HG03575 (cell line): ENCODE data around the gene PHF11.
"Not testable (repeated sequence)": the region's sequence is repeated elsewhere in the genome, so short reads cannot be mapped to it uniquely, and the experiment has no call there.

Source experiments
- ATAC-seq: cut with Tn5 transposase; IDR thresholded peaks from one replicate; pipeline ENCODE4 v1.9.1; 2021; ENCODE audit not compliant: unreplicated experiment, insufficient number of reproducible peaks, low FRiP score; ENCODE audit errors: extremely low read depth

The PHF11 gene

DNA sequence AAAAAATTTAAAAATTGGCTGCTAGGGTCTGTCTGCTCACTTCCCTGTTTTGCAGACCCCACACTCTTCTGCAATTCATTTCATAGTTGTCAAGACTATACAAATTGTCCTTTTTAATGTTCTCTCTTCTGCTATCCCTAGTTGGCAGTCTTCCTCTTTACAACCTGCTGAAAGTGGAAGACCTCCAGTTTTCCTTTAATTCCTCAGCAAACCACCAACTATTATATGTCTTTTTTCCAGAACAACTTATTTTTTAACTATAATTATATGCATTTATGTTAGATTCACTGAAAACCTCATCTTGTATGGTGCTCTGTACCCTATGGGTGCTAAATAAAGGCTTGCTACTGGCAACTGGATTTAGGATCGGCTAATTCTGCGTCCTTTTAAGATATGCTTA, 1.1 kb upstream of the PHF11 start:
- ATAC-seq: no peak

DNA sequence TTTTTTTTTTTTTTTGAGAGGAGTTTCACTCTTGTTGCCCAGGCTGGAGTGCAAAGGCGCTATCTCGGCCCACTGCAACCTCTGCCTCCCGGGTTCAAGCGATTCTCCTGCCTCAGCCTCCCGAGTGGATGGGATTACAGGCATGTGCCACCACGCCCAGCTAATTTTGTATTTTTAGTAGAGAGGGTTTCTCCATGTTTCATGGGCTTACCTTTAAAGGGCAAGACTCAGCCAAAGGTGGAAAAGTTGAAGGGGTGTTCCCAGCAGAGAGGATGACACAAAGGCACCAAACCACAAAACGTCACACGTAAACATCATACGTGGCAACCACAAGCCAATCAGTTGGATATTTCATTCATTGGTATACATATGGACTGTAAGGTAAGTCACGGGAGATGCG, 1.1 kb downstream of the PHF11 start:
- not testable (repeated sequence) for ATAC-seq

DNA sequence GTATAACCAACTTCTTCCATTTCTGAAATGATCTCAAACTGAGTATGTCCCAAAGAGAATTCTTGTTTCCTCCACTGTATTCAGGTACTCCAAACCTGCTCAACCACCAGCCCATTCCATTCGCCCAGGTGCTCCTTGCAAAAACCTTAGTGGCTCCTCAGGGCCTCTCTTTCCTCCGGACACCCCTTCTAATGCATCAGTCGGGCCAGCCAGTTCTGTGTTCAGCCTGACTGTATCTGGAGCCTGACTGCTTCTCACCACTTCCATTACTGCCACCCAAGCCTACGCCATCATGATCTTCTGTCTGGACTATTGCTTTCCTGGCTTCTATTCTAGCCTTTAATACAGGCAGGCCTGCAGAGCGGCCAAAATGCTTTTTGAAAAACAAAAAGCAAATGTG, 1.5 kb downstream of the PHF11 start:
- no peak for ATAC-seq

DNA sequence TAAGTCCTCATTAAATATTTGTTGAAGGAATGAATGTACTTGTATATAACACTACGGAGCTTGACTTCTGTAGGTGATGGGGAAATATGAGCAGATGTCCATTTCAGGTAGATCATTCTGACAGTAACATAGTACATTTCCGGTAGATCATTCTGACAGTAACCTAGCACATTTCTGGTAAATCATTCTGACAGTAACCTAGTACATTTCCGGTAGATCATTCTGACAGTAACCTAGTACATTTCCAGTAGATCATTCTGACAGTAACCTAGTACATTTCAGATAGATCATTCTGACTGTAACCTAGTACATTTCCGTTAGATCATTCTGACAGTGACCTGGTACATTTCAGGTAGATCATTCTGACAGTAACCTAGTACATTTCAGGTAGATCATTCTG, 2.5 kb downstream of the PHF11 start:
- ATAC-seq: no peak

DNA sequence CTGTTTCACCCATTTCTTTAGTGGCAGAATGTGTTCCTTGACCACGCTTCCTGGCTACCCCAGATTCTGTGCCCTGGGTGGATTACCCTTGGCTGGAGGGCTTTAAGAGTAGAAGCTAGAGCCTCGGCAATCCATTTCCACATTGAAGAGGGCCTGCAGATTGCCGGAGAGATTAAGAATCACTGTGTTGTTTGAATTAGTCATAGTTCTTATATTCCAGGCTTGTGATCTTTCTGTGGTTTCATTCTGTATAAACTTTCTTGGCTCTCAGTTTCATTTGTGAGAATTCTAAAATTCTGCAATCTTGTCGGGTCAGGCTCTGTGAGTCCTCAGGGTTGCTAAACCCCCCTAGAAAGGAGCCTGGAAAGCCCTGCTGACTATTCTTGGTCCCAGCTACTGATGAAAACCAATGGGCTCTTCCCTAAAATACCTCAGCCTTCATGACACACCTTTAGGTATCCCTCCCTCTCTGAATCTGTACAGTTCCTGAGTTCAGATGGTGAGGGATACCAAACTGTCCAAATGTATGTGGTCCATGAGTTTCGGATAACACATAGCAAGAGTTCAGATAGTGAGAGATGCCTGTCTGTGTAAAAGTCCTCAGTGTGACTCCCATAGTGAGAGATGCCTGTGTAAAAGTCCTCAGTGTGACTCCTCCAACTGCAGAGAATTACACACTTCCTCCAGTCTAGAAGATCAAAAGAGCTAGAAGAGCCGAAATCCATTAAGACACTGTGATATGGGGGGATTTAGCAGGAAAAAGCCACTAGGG, 4.3 kb downstream of the PHF11 start:
- ATAC-seq: no peak

DNA sequence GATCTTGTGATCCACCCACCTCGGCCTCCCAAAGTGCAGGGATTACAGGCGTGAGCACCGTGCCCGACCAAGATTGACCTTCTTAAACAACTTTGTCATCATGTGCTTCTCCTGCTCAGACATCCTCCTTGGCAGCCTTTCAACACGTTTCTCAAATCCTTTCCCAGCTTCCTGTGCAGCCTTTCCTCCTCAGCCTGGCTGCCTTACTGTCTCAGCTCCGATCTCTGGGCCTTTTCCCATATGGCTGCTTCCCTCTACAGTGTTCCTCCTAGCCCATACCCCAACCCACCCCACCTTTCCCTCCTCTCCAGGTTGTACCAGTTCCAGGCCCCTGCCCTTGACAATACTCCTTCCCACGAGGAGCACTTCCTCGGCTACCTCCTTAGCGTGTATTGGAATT, 7.2 kb downstream of the PHF11 start:
- no peak for ATAC-seq

DNA sequence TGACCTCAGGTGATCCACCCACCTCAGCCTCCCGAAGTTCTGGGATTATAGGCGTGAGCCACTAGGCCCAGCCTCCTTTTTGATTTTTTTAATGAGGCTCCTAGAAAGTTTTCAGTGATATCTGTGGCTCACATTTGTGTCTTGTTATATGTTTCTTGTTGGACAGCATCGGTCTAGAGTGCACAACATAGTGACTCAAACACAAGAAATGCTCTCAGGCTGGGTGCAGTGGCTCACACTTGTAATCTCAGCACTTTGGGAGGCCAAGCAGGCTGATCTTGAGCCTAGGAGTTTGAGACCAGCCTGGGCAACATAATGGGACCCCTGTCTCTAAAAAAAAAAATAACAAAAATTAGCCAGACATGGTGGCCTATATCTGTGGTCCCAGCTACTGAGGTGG, 8.2 kb downstream of the PHF11 start:
- no peak for ATAC-seq

DNA sequence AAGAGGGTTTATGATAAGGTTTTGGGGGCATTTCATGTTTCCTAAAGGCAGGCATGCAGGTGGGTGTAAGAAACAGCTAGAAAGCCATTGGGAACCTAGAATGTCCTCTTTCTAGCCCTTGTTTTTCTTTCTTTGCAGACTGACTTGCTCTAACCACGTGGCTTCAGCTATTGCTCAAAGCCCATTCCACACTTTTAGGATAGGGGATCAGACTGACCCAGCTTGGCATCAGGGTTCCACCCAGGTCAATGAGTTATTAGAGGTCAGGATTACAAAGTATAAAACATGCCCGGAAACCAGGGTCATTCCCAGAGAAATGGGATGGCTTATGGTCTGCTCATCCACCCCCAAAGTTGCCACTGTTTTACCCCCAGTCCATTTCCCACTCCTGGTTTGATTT, 16.8 kb downstream of the PHF11 start:
- no peak for ATAC-seq

DNA sequence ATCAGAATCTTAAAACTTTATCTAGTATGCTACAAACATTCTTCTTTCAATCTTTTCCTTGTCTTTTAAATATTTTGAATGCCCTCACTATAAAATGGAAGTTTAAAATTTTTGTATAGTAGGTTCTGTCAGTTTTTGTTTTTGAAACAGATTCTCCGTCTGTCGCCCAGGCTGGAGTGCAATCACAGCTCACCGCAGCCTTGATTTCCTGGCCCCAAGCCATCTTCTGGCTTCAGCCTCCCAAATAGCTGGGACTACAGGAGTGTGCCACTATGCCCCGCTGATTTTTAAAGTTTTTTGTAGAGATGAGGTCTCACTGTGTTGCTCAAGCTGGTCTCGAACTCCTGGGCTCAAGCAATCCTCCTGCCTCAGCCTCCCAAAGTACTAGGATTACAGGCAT, 20.7 kb downstream of the PHF11 start:
- no peak for ATAC-seq

DNA sequence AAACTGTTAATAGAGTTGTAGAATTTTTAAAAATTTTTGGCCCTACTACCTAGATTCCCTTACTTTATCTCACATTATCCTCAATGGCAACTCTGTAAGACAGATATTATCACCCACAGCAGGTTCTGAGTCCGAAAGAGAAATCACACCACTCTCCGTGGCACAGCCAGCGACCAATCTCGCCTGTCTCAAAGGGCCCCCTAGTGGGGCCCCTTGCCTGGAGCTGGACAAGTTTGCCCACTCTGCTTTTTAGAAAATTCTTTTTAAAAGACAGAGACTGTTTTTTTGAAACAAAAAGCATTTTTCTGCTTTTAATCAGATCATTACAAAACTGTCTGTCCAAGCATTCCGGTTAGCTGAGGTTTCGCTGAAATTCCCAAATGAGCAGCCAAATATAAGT, 21.7 kb downstream of the PHF11 start:
- no peak for ATAC-seq

DNA sequence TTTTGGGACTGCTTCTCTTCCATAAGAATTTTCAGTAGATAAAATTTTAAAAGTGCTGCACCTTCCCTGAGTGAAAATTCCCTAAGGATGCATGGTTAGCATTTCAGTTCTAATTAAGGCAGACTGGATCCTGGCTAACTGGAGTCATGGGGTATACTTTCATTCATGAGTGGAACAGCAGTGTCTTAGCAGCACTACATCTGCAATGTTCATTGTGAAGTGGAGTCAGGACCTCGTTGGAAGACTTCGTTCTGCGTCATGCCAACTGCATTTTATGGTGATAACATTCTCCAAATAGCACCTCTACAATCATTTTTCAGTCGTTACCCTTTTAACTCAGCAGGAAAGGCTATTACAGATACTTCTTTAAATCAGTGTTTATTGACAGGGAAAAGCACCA, 25.5 kb downstream of the PHF11 start:
- ATAC-seq: no peak

DNA sequence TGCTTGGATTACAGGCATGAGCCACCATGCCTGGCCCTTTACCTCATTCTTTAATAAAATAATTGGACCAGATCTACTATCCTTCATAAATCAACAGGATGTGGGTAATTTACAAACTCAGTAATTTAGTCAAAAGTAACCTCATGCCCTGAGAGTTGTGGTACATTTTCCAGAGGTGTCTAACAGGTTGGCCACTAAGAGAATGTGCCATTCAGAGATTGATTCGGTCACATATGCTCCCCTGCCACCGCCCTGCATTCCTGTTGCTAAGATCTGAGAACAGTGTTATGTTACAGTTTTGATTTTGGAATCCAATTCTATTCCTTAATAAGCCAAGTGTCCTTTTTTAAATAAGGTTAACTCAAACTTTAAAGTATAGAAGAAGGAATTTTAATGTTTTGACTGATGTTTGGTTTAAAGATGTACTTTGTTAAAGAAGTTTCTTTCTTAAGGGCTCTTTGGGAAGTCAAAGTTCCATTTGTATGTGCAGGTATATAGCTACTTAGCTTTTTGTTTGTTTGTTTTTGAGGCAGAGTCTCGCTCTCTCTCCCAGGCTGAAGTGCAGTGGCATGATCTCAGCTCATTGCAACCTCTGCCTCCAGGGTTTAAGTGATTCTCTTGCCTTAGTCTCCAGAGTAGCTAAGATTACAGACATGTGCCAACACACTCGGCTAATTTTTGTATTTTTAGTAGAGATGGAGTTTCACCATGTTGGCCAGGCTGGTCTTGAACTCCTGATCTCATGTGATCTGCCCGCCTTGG, 29.2 kb downstream of the PHF11 start:
- ATAC-seq: no peak

DNA sequence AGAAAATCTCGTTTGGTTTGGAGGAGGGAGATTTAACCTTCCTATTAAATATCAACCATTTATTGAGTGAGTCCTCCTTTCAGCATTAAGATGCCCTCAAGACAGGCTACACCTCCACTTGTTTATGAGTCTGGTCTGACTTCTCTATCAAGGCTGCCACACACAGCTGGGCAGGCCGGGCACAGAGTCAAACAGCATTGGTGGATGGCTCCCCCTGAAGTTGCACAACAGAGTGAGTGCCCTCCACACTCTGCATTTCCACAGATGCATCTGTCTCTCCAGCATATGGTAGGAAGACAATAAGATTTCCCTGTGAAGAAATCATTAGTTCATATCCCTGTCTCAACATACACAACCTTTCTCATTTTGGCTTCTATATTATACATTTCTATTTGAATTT, 31.4 kb downstream of the PHF11 start:
- ATAC-seq: no peak

DNA sequence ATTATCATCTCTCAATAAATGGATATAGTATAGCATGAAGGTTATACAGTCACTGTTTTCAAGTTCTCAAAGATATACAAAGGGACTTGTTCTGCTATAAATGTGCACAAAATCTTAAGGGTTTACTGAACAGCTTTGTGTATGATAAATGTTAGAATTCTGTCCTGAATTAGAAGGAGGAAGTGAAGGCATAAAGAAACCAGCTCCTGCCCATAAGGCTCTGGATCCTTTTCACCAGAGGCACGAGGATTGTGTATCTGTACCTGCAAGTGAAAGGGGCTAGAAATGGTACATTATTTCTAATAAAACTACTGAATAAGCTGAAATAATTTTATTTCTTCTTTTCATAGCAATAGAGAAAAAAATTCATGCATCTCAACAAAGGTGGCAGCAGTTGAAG, 32.4 kb downstream of the PHF11 start:
- no peak for ATAC-seq

DNA sequence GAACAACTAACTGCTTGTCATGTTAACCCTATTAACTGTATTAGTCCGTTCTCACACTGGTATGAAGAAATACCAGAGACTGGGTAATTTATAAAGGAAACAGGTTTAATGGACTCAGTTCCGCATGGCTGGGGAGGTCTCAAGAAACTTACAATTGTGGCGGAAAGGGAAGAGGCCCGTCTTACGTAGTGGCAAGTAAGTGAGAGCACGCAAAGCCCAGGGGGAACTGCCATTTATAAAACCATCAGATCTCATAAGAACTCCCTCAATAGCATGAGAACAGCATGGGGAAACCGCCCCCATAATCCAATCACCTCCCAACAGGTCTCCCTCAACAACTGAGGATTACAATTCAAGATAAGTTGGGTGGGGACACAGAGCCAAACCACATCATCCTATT, 34.7 kb downstream of the PHF11 start:
- no peak for ATAC-seq

DNA sequence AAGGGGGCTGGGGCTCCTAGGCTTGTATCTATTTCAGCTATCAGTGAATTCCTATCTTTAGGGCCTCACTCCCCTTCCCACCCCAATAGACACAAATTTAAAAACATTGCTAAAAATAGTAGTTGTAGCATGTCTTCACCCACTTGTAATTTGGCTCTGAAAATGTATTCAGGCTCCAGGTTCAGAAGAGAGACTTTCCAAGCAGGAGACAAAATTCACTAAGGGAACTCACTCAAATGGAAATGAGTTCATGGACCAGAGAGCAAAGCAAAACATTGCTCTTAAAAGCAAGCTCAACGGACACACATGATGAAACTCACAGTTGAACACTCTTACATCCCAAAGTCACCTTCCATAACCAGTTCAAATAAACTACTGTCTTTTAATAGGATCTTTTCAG, 36.8 kb downstream of the PHF11 start:
- no peak for ATAC-seq

DNA sequence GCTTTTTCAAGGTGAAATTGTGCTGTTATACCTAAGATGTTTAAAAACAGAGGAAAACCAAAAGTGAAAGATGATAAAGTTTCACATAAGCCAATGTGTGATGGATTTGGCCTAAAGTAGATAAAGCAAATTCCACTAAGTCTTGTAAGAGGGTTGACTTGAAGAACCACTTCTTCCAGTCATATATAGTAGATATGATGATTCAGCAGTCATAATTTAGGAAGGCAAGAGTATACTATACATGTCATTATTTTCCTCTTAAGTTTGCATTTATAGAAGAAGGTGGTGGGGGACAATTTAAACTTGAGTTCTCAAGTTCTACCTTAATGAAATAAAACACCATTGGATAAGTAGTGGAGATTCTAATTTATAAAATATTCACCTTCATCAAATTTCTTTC, 37.3 kb downstream of the PHF11 start:
- no peak for ATAC-seq

DNA sequence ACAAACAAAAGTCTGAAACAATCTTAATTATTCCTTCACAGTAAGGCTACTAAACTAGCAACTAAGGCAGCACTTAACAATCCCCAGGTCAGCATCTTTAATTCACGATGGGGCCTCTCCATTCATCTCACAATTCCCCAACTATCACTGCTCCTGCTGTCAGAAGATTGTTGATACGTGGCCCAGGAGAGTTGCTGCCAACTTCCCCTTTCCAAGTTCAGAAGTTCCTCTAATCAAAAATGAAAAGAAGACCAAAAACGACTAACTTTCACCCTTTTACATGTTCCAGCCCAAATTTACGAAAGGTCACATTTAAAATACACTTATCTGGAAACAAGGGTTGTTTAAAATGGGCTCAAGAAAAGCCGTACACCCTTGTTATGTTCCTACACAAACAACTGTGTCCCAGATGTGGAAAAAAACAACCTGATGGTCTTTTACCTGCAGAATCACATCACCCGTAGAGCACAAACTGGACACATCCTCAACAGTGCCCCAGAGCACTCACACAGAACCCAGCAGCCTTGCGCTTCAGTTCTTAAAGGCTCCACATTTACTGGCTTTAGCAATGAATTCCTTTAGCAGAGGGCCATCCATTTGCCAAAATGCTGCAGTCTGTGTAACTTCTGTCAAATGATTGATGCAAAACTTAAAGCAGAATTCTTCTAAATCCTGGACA, 38.0 kb downstream of the PHF11 start:
- ATAC-seq: no peak

DNA sequence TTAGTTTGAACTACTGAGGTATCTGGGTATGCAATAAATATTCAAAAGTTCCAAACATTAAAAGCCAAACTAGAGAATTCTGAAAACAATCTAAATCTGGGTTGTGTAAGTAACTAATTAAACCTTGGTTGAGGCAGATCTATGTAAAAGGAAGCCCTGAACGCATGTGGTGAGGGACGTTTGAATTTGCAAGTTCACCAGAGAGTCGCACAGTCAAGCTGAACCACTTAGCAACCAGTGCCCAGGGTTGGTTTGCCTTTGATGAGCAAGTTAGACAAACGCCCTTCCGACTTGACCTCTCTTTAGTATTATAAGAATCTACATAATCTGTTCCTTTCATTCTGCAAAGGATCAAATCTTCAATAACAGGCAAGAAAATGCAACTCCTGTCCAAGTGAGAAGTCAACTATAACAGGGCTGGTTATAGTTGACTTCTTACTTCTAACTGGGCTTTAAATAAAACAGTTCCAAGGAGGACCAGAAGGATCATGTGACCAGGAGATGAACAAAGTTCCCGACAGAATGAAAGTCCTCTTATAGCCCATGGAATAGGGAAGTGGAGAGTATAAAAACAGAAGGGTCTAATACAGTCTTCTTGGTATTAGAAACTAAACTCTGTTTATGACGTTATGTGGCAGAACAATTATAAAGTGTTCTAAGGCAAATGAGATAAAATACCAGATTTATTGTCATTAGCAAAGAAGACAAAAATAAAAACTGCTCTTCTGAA, 40.6 kb downstream of the PHF11 start:
- no peak for ATAC-seq

DNA sequence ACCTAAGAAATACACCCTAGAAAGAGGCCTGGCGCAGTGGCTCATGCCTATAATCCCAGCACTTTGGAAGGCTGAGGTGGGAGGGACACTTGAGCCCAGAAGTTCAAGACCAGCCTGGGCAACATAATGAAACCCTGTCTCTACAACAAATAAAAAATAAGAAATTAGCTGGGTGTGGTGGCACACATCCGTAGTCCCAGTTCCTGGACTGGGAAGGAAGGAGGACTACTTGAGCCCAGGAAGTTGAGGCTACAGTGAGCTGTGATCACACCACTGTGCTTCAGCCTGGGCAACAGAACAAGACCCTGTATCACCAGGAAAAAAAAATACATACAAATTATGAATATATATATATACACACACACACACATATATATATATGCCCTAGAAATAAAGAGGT, 42.7 kb downstream of the PHF11 start:
- no peak for ATAC-seq
